Astrocyte (in vitro differentiated cells and primary cell): ENCODE results near the gene RTEL1.

Experiments used
- EZH2 ChIP-seq: IDR thresholded peaks from 2 replicates; pipeline ENCODE4 v1.6.1; 2012; ENCODE audit warnings: mild to moderate bottlenecking, low read length, inconsistent platforms; ENCODE audit not compliant: insufficient read depth
- TF ChIP-seq, protein P1 (sequence below): IDR thresholded peaks from 2 replicates; pipeline ENCODE4 v1.5.1; 2011; ENCODE audit warnings: low read depth, mild to moderate bottlenecking, inconsistent platforms, low read length, moderate library complexity; ENCODE audit not compliant: insufficient read depth

GRCh38 chr20:63673951-63674350 is 15.8 kb downstream of the RTEL1 start:
- TF ChIP-seq, protein P1, sequence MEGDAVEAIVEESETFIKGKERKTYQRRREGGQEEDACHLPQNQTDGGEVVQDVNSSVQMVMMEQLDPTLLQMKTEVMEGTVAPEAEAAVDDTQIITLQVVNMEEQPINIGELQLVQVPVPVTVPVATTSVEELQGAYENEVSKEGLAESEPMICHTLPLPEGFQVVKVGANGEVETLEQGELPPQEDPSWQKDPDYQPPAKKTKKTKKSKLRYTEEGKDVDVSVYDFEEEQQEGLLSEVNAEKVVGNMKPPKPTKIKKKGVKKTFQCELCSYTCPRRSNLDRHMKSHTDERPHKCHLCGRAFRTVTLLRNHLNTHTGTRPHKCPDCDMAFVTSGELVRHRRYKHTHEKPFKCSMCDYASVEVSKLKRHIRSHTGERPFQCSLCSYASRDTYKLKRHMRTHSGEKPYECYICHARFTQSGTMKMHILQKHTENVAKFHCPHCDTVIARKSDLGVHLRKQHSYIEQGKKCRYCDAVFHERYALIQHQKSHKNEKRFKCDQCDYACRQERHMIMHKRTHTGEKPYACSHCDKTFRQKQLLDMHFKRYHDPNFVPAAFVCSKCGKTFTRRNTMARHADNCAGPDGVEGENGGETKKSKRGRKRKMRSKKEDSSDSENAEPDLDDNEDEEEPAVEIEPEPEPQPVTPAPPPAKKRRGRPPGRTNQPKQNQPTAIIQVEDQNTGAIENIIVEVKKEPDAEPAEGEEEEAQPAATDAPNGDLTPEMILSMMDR: no peak
- no peak for TF ChIP-seq EZH2
